PC-3 (cell line): Measurements from ENCODE around the gene PRKCSH. TPM values are rescaled to one million over a fixed set of nuclear protein-coding genes. Genes with fewer than 3 reads are reported as not detected.

Source experiments
- ATAC-seq: fragments of 200-7000 bp; cut with Tn5 transposase; 2 replicates; pipeline ENCODE4 v1.9.1; 2020; ENCODE audit warnings: mild to moderate bottlenecking, moderate library complexity
- BruUV-seq: library from RNA; stranded (reverse); fragments of 400-500 nt; replicated peaks from 2 replicates; lab custom pipeline; 2021; lab: Mats Ljungman, UMichigan
- CTCF ChIA-PET: fragments of 300-600 bp; sonication (Branson Sonifier 250); formaldehyde crosslinking; loops from one replicate; lab custom pipeline; 2022; ENCODE audit warnings: antibody characterized with exemption; lab: Charles Lee
- POLR2A ChIA-PET: fragments of 300-600 bp; sonication (Branson Sonifier 250); formaldehyde crosslinking; loops from one replicate; lab custom pipeline; 2022; ENCODE audit warnings: antibody characterized with exemption; ENCODE audit not compliant: unreplicated experiment; lab: Charles Lee
- DNase-seq: peaks from one replicate; pipeline ENCODE4 v3.0.0-alpha.2; 2015
- H2AFZ ChIP-seq: fragments of 300-600 bp; sonication (generic); 2 replicates; pipeline ENCODE4 v1.6.0; 2016; ENCODE audit warnings: antibody characterized with exemption, low read length
- H3F3A ChIP-seq: fragments of 300-600 bp; sonication (generic); one replicate; pipeline ENCODE4 v1.6.0; 2017; ENCODE audit warnings: antibody characterized with exemption, low read length, control low read depth, mild to moderate bottlenecking; ENCODE audit not compliant: unreplicated experiment
- H3K27ac ChIP-seq: fragments of 300-600 bp; sonication (generic); 2 replicates; pipeline ENCODE4 v1.5.1; 2016; ENCODE audit warnings: mild to moderate bottlenecking, low read length
- H3K27me3 ChIP-seq: fragments of 300-600 bp; sonication (generic); 2 replicates; pipeline ENCODE4 v1.6.1; 2016; ENCODE audit warnings: low read length, mixed read lengths
- H3K36me3 ChIP-seq: fragments of 300-600 bp; sonication (generic); 2 replicates; pipeline ENCODE4 v1.6.1; 2016; ENCODE audit warnings: low read depth, mixed run types, low read length, mixed read lengths
- H3K4me1 ChIP-seq: fragments of 300-600 bp; sonication (generic); 2 replicates; pipeline ENCODE4 v1.5.1; 2016; ENCODE audit warnings: low read length; ENCODE audit not compliant: insufficient read depth
- H3K4me2 ChIP-seq: fragments of 300-600 bp; sonication (generic); 2 replicates; pipeline ENCODE4 v1.6.0; 2016; ENCODE audit warnings: low read length
- H3K4me3 ChIP-seq: fragments of 300-600 bp; sonication (generic); 2 replicates; pipeline ENCODE4 v1.5.1; 2016; ENCODE audit warnings: mild to moderate bottlenecking, low read length, mixed read lengths
- H3K79me2 ChIP-seq: fragments of 300-600 bp; sonication (generic); 2 replicates; pipeline ENCODE4 v1.6.1; 2017; ENCODE audit warnings: low read length, mixed read lengths
- H3K9ac ChIP-seq: fragments of 300-600 bp; sonication (generic); 2 replicates; pipeline ENCODE4 v1.6.0; 2016; ENCODE audit warnings: mild to moderate bottlenecking, low read length
- H3K9me2 ChIP-seq: fragments of 300-600 bp; sonication (generic); replicated peaks from 2 replicates; pipeline ENCODE4 v1.6.1; 2016; ENCODE audit warnings: mixed run types, low read length, mixed read lengths
- H3K9me3 ChIP-seq: fragments of 300-600 bp; sonication (generic); 2 replicates; pipeline ENCODE4 v1.6.1; 2016; ENCODE audit warnings: low read length, mixed read lengths
- H4K20me1 ChIP-seq: fragments of 300-600 bp; sonication (generic); 2 replicates; pipeline ENCODE4 v1.6.1; 2016; ENCODE audit warnings: low read length, mixed read lengths
- EZH2 ChIP-seq: fragments of 300-600 bp; sonication (generic); IDR thresholded peaks from one replicate; pipeline ENCODE4 v1.6.1; 2017; ENCODE audit warnings: antibody characterized with exemption, mild to moderate bottlenecking, low read length; ENCODE audit not compliant: unreplicated experiment
- EZH2phosphoT487 ChIP-seq: fragments of 300-600 bp; sonication (generic); IDR thresholded peaks from 2 replicates; pipeline ENCODE4 v1.6.1; 2018; ENCODE audit warnings: mild to moderate bottlenecking, antibody characterized with exemption, low read length, borderline replicate concordance
- intact Hi-C: fragments of 100-400 bp; cut with micrococcal nuclease; formaldehyde crosslinking; loops from 2 replicates; pipeline ENCODE4 v1.9.0; 2023
- total RNA-seq: library from RNA; depleted of rRNA; stranded (reverse); fragments of >200 nt; gene quantifications from 2 replicates; pipeline ENCODE4 v1.2.3, GENCODE V29; 2014
- TF ChIP-seq, protein P1 (sequence below): fragments of 300-600 bp; sonication (generic); conservative IDR thresholded peaks from 2 replicates; pipeline ENCODE4 v1.5.1; 2017; ENCODE audit warnings: antibody characterized with exemption, low read depth, mild to moderate bottlenecking, low read length

PRKCSH gene
- total RNA-seq, 1 experiment from 2014 or later, result 222 TPM

DNA sequence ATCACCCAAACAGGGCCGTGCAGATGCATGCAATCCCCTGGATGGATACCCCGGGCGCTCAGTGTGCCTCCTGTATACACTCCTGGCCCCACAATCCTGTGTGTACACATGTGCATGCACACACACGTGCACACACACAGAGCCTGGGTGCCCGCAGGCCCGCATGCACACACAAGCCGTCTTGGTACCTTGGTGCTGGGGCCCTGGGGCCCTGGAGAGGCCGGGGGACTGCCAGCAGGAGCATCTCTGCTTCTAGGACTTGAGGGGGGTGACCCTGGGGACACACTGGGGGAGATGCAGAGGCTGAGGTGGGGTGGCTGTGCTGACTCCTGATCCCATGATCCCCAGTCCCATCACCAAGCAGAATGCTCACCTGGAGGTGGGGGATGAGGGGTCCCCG, 35.8 kb upstream of the PRKCSH start:
- Histone ChIP-seq H3F3A (no peaks in the 10 kb centered on the region), H3K27me3 (no peaks in the 10 kb centered on the region), H3K79me2 (no peaks in the 10 kb centered on the region), H3K36me3 (no peaks in the 10 kb centered on the region; the same call in 1 of the 2 replicates), H3K9me3 (no peaks in the 10 kb centered on the region), H3K27ac (no peak overlapping the region), H3K9ac (no peak overlapping the region), H3K4me3 (no peak overlapping the region), H3K4me1 (no peaks in the 10 kb centered on the region), H2AFZ (no peak overlapping the region), H3K4me2 (no peak overlapping the region), H4K20me1 (no peaks in the 10 kb centered on the region), H3K9me2 (no peaks in the 10 kb centered on the region)
- ATAC-seq (no peak), DNase-seq (no peak)
- no TSS peak for BruUV-seq
- TF ChIP-seq, protein P1, sequence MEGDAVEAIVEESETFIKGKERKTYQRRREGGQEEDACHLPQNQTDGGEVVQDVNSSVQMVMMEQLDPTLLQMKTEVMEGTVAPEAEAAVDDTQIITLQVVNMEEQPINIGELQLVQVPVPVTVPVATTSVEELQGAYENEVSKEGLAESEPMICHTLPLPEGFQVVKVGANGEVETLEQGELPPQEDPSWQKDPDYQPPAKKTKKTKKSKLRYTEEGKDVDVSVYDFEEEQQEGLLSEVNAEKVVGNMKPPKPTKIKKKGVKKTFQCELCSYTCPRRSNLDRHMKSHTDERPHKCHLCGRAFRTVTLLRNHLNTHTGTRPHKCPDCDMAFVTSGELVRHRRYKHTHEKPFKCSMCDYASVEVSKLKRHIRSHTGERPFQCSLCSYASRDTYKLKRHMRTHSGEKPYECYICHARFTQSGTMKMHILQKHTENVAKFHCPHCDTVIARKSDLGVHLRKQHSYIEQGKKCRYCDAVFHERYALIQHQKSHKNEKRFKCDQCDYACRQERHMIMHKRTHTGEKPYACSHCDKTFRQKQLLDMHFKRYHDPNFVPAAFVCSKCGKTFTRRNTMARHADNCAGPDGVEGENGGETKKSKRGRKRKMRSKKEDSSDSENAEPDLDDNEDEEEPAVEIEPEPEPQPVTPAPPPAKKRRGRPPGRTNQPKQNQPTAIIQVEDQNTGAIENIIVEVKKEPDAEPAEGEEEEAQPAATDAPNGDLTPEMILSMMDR, result no peak
- TF ChIP-seq EZH2phosphoT487, result no peak
- TF ChIP-seq EZH2, result no peak
- intact Hi-C loops, result no loop called here
- POLR2A ChIA-PET, result no interaction called here
- CTCF ChIA-PET, result no interaction called here

GRCh38 chr19:11400798-11401197, 34.6 kb upstream of the PRKCSH start:
- H3K27ac ChIP-seq, result no peak overlapping the region
- H3K4me3 ChIP-seq, result no peak overlapping the region
- H3K79me2 ChIP-seq, result no peaks in the 10 kb centered on the region
- H3K4me2 ChIP-seq, result no peak overlapping the region
- no peak overlapping the region for H3K9ac ChIP-seq
- H3K27me3 ChIP-seq, result no peaks in the 10 kb centered on the region
- no TSS peak for BruUV-seq
- TF ChIP-seq EZH2 (no peak), EZH2phosphoT487 (no peak)
- no peak overlapping the region for H2AFZ ChIP-seq
- DNase-seq, result no peak
- intact Hi-C loops, result no loop called here
- H3F3A ChIP-seq, result no peaks in the 10 kb centered on the region
- no peaks in the 10 kb centered on the region for H3K9me3 ChIP-seq
- no peaks in the 10 kb centered on the region for H3K4me1 ChIP-seq
- H3K9me2 ChIP-seq, result no peaks in the 10 kb centered on the region
- POLR2A ChIA-PET, result no interaction called here
- CTCF ChIA-PET, result no interaction called here
- no peaks in the 10 kb centered on the region for H4K20me1 ChIP-seq
- no peaks in the 10 kb centered on the region; the same call in 1 of the 2 replicates for H3K36me3 ChIP-seq
- ATAC-seq, result no peak

DNA sequence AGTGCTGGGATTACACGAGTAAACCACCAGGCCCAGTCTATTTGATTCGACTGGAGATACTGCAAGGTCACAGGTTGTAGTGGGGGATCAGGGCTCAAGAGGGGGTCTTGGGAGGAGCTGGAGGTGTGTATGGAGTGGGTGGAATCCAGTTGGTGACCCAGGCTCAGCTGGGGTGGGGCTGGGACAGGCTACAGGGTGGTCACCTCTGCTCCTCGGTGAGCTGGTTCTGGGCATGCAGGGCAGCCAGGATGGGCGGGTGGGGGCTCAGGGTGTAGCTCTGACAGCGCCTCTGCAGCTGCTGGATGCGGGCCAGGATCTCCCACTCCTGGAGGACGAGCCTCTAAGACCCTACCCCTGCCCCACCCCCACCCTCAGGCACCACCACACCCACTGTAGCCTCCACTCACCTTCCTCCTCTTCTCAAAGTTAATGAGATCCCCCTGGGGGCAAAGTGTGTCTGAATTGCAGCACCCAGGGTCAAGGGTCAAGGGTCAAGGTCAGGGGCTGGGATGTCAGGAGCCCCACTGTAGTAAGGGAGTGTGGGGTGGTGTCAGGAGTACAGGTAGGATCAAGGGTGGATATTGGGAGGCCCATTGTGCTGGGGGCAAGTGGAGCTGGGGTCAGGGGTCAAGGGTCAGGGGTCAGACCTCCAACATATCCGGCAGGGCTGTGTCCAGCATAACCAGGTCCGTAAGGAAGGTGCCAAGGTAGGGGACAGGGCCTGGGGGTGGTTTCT, 33.5 kb upstream of the PRKCSH start:
- Histone ChIP-seq H3K9me2 (no peaks in the 10 kb centered on the region), H3K79me2 (no peaks in the 10 kb centered on the region), H3K36me3 (no peaks in the 10 kb centered on the region; the same call in 1 of the 2 replicates), H3F3A (no peaks in the 10 kb centered on the region), H3K9me3 (no peaks in the 10 kb centered on the region), H3K4me3 (no peak overlapping the region), H3K4me1 (no peaks in the 10 kb centered on the region), H3K27ac (no peak overlapping the region), H3K9ac (no peak overlapping the region), H3K27me3 (no peaks in the 10 kb centered on the region), H4K20me1 (no peaks in the 10 kb centered on the region), H3K4me2 (no peak overlapping the region), H2AFZ (no peak overlapping the region)
- no peak for ATAC-seq
- intact Hi-C loops, result no loop called here
- POLR2A ChIA-PET, result no interaction called here
- CTCF ChIA-PET, result interaction anchor here (0.5 kb wide), 1 partner anchor 24 kb away, joined by 3 read pairs; no protein-coding TSS in a partner anchor
- no peak for DNase-seq
- TF ChIP-seq EZH2phosphoT487 (no peak), EZH2 (no peak)
- TF ChIP-seq, protein P1, result no peak
- BruUV-seq, result no TSS peak
